Chondrocyte (in vitro differentiated cells): ENCODE results near the gene ZNF496. TPM values are rescaled to one million over a fixed set of nuclear protein-coding genes. Genes with fewer than 3 reads are reported as not detected.

Source experiments
- DNase-seq: peaks from one replicate; pipeline ENCODE4 v3.0.0; 2021; ENCODE audit warnings: mixed read lengths, low spot score
- H3K27ac Mint-ChIP-seq: one replicate; pipeline ENCODE4 v1.8.0; 2021; ENCODE audit warnings: mild to moderate bottlenecking, moderate library complexity, mixed read lengths; ENCODE audit not compliant: unreplicated experiment
- H3K27me3 Mint-ChIP-seq: 2 replicates; pipeline ENCODE4 v1.8.0; 2021; ENCODE audit warnings: low read depth, mixed read lengths
- H3K36me3 Mint-ChIP-seq: 2 replicates; pipeline ENCODE4 v1.8.0; 2021; ENCODE audit warnings: low read depth, mixed read lengths
- H3K4me1 Mint-ChIP-seq: 2 replicates; pipeline ENCODE4 v1.8.0; 2021; ENCODE audit warnings: low read depth, mild to moderate bottlenecking, mixed read lengths
- H3K4me3 Mint-ChIP-seq: one replicate; pipeline ENCODE4 v1.8.0; 2021; ENCODE audit warnings: mild to moderate bottlenecking, moderate library complexity, mixed read lengths; ENCODE audit not compliant: unreplicated experiment
- H3K9me3 Mint-ChIP-seq: 2 replicates; pipeline ENCODE4 v1.8.0; 2021; ENCODE audit warnings: low read depth, mixed read lengths
- total RNA-seq: library from RNA; stranded (reverse); gene quantifications from 3 replicates; pipeline ENCODE4 v1.2.1, GENCODE V29; 2021
- TF ChIP-seq, protein P1 (sequence below): fragments of 200-600 bp; sonication (generic); IDR thresholded peaks from 2 replicates; pipeline ENCODE4 v1.5.0; 2021; ENCODE audit warnings: antibody characterized with exemption, mild to moderate bottlenecking, moderate library complexity

ZNF496 gene
- total RNA-seq, 1 donor from 2014 or later: 27.9 TPM

DNA sequence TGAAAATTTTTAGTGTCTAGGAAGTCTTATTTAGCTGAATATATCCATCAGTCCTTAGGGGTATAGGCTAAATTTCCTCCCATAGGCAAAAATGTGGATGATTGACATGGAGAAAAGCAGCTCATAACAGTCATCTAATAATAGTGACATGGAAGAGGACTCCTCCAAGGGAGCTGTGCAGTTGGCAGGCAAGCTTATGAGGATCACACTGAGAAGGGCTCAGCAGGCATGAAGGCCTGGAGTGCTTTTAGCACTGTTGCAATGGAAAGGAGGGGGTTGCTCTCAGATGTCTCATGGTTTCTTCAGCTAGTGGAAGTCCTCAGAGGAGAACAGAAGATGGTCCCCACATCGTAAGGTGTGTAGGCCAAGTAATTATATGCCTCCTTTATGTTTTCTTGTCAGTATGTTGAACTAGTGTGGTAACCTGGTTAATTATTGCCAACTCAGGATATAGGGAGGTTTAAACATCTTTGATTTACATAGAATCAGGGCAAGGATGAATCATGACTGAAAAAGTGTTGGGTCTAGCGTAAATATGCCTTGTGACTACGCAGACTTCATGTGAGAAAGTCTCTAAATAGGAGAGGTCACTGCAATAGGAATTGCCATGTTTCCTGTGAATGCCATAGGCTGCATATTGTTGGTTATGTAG is 56.9 kb downstream of the ZNF496 start:
- H3K27me3 Mint-ChIP-seq: no peaks in the 10 kb centered on the region
- peaks cover 3% of the 10 kb centered on the region for H3K4me1 Mint-ChIP-seq
- H3K27ac Mint-ChIP-seq: no peak overlapping the region
- TF ChIP-seq, protein P1, sequence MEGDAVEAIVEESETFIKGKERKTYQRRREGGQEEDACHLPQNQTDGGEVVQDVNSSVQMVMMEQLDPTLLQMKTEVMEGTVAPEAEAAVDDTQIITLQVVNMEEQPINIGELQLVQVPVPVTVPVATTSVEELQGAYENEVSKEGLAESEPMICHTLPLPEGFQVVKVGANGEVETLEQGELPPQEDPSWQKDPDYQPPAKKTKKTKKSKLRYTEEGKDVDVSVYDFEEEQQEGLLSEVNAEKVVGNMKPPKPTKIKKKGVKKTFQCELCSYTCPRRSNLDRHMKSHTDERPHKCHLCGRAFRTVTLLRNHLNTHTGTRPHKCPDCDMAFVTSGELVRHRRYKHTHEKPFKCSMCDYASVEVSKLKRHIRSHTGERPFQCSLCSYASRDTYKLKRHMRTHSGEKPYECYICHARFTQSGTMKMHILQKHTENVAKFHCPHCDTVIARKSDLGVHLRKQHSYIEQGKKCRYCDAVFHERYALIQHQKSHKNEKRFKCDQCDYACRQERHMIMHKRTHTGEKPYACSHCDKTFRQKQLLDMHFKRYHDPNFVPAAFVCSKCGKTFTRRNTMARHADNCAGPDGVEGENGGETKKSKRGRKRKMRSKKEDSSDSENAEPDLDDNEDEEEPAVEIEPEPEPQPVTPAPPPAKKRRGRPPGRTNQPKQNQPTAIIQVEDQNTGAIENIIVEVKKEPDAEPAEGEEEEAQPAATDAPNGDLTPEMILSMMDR: no peak
- no peak for DNase-seq
- peaks cover 27% of the 10 kb centered on the region for H3K9me3 Mint-ChIP-seq
- no peaks in the 10 kb centered on the region for H3K36me3 Mint-ChIP-seq
- H3K4me3 Mint-ChIP-seq: no peak overlapping the region

GRCh38 chr1:247273013-247273412 is 58.7 kb downstream of the ZNF496 start:
- Mint-ChIP-seq H3K4me1 (peaks cover 3% of the 10 kb centered on the region), H3K9me3 (peaks cover 27% of the 10 kb centered on the region), H3K27me3 (no peaks in the 10 kb centered on the region), H3K4me3 (no peak overlapping the region), H3K36me3 (no peaks in the 10 kb centered on the region), H3K27ac (no peak overlapping the region)
- DNase-seq: no peak
- TF ChIP-seq, protein P1: no peak

DNA sequence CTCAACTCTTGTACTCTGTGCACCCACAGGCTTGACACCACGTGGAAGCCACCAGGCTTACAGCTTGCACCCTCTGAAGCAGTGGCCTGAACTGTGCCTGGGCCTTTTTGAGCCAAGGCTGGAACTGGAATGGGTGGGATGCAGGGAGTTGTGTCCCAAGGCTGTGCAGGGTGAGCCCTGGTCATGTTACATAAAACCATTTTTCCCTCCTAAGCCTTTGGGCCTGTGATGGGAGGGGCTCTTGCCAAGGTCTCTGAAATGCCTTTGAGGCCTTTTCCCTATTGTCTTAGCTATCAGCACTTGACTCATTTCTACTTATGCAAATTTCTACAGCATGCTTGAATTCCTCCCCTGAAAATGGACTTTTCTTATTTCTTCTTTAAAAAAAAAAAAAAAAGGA is 61.7 kb downstream of the ZNF496 start:
- Mint-ChIP-seq H3K4me1 (peaks cover 3% of the 10 kb centered on the region), H3K27ac (no peak overlapping the region), H3K9me3 (peaks cover 24% of the 10 kb centered on the region), H3K27me3 (no peaks in the 10 kb centered on the region), H3K4me3 (no peak overlapping the region), H3K36me3 (no peaks in the 10 kb centered on the region)
- DNase-seq: no peak
- TF ChIP-seq, protein P1: no peak

- TF ChIP-seq, protein P1: no peak
- Mint-ChIP-seq H3K4me1 (peaks cover 3% of the 10 kb centered on the region), H3K4me3 (no peak overlapping the region), H3K9me3 (peaks cover 33% of the 10 kb centered on the region), H3K27ac (no peak overlapping the region), H3K36me3 (no peaks in the 10 kb centered on the region), H3K27me3 (no peaks in the 10 kb centered on the region)
- DNase-seq: no peak
These were observed 62.5 kb downstream of the ZNF496 start for GRCh38 chr1:247269133-247269532.

- DNase-seq: no peak
- H3K4me3 Mint-ChIP-seq: no peak overlapping the region
- peaks cover 38% of the 10 kb centered on the region for H3K9me3 Mint-ChIP-seq
- H3K27ac Mint-ChIP-seq: no peak overlapping the region
- no peaks in the 10 kb centered on the region for H3K36me3 Mint-ChIP-seq
- H3K4me1 Mint-ChIP-seq: peaks cover 3% of the 10 kb centered on the region
- TF ChIP-seq, protein P1: no peak
- no peaks in the 10 kb centered on the region for H3K27me3 Mint-ChIP-seq
These were observed 63.1 kb downstream of the ZNF496 start for GRCh38 chr1:247268390-247269045.
